RPMI7951 (cell line): ENCODE data around the gene CLPTM1L. TPM values are rescaled to one million over a fixed set of nuclear protein-coding genes. Genes with fewer than 3 reads are reported as not detected.
"Not testable (repeated sequence)": the region's sequence is repeated elsewhere in the genome, so short reads cannot be mapped to it uniquely, and the experiment has no call there.

Experiments used
- DNase-seq: peaks from one replicate; pipeline ENCODE4 v3.0.0-alpha.2; 2012; ENCODE audit warnings: low read depth
- total RNA-seq: library from RNA; depleted of rRNA; stranded (reverse); fragments of >200 nt; shearing (Covaris generic); gene quantifications from 2 replicates; pipeline ENCODE4 v1.2.3, GENCODE V29; 2014

The CLPTM1L gene
- total RNA-seq, 1 experiment from 2014 or later, result 141 TPM

DNA sequence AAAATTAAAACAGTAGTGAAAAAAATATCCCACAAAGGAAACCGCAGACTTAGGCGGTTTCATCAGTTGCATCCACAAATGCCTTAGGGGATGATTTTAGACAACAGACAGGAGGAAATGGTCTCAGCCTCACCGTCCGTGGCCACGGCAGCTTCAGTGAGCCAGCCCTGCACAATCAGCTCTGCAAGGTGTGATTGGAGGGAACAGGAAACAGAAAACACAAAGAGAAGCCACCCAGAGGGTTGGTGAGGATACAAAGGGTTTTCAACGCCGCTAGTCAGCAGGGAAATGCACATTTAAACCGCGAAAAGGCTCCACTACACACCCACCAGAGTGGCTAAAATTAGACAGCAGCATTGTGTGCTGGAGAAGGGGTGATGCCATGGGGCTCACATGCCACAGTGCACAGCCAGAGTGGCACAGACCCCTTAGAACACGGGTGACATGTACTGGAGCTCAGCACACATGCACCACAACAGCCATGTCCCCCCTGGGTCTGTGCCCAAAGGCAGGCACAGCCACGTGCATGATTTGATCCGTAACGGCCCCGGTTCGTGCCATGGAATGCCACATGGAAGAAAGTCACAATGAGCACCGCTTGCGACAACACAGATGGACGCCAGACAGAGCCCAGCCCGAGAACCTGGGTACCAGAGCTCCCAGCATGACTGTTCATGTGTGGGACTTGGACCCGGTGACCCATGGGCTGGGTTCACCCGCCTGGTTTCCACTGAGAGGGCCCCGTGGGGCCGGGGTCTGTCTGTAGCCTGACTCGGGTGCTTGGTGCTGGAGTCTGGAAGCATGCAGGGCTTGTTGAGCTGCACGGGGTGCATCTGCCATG lies 31.7 kb downstream of the CLPTM1L start:
- DNase-seq, result peak; percentile 67

- DNase-seq, result no peak
Measured at GRCh38 chr5:1312206-1312605, 32.7 kb downstream of the CLPTM1L start.

GRCh38 chr5:1311439-1312055 lies 33.4 kb downstream of the CLPTM1L start:
- DNase-seq, result no peak

GRCh38 chr5:1310118-1310517 lies 34.8 kb downstream of the CLPTM1L start:
- DNase-seq, result no peak

- DNase-seq, result no peak
Measured at GRCh38 chr5:1304033-1304432, 40.9 kb downstream of the CLPTM1L start.

GRCh38 chr5:1302258-1302657 lies 42.6 kb downstream of the CLPTM1L start:
- no peak for DNase-seq

- DNase-seq, result no peak
Measured at GRCh38 chr5:1300581-1301083, 44.3 kb downstream of the CLPTM1L start.

DNA sequence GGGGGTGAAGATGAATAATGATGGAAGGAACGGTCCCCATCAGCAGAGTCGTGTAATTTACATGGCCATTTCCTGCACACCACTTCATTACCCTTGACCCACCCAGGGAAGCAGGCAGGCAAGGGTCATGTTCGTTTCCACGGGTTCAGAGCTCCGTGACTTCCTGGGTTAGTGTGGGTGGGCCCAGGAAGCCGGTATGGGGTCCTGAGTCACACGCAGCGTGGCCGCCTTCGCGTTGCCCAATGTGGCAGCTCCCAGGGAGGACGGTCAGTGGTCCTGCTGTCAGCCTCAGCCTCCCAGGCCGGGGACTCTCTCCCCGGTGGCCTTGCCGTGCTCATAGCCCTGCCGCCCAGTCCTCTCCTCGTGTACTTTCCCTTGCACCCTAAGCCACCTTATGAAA lies 44.9 kb downstream of the CLPTM1L start:
- no peak for DNase-seq

DNA sequence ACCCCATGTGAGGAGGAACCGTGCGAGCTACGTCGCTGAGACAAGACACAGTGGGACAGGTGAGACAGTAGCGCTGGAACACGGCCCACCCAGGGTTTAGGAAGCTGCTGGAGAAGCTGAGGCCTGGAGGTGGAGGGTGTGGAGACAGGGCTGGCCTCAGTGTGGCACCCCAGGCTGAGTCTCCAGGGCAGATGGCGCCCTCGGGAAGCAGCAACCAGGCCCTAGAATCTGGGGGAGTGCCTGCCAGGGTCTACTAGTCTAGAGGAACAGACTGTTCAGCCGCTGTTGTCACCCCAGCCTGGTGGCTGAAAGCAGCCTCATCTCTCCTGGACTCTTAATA lies 45.4 kb downstream of the CLPTM1L start:
- no peak for DNase-seq

GRCh38 chr5:1298723-1299510 lies 46.0 kb downstream of the CLPTM1L start:
- DNase-seq, result no peak

DNA sequence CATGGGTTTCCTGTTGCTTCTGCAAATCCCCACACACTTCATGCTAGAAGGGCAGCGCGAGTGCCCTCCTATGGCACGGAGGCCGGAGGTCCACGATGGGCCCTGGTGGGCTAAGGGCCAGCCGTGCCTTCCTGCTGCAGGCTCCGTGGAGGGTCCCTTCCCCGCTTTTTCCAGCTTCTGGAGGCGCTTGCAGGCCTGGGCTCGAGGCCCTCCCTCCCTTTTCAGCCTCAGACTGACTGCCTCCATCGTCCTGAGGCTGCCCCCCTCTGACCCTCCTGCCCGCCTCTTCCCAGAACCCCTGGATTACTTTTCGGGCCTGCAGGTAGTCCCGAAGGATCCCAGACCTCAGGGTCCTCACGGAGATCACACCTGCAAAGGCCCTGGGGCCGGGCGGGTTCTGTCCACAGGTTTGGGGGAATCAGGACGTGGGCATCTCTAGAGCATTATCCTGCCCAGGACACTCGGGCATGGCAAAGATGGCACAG lies 46.8 kb downstream of the CLPTM1L start:
- no peak for DNase-seq

DNA sequence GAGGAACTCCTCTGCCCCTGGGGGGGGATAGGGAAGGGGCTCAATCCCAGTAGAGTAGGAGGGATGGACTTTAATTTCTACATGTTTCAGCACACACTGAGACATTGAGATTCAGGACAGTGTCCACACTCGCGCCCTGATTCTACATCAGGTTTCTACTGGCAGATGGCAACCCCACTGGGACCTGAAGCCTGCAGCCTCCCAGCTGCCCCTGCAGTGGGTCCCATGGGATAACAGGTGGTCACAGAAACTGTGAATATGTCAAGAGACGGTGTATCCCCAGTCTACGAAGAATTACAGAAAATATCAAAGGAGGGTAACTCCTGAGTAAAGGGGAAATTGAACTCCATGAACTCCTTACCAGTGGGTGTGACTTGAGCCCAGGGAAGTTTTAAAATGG lies 47.7 kb downstream of the CLPTM1L start:
- DNase-seq, result no peak

DNA sequence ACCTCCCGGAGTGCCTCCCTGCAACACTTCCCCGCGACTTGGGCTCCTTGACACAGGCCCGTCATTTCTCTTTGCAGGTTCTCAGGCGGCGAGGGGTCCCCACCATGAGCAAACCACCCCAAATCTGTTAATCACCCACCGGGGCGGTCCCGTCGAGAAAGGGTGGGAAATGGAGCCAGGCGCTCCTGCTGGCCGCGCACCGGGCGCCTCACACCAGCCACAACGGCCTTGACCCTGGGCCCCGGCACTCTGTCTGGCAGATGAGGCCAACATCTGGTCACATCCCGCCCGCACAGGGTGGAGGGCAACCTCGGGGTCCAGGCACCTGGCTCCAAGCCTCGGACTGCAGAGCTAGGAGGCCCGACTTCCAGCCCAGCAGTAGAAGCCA lies 49.3 kb downstream of the CLPTM1L start:
- no peak for DNase-seq

- DNase-seq, result no peak
Measured at GRCh38 chr5:1294835-1295649, 49.9 kb downstream of the CLPTM1L start, which contains the start of gene TERT. TERT (minus strand) TSS chr5:1295068; CDS start chr5:1294989, 79 bp downstream.

DNA sequence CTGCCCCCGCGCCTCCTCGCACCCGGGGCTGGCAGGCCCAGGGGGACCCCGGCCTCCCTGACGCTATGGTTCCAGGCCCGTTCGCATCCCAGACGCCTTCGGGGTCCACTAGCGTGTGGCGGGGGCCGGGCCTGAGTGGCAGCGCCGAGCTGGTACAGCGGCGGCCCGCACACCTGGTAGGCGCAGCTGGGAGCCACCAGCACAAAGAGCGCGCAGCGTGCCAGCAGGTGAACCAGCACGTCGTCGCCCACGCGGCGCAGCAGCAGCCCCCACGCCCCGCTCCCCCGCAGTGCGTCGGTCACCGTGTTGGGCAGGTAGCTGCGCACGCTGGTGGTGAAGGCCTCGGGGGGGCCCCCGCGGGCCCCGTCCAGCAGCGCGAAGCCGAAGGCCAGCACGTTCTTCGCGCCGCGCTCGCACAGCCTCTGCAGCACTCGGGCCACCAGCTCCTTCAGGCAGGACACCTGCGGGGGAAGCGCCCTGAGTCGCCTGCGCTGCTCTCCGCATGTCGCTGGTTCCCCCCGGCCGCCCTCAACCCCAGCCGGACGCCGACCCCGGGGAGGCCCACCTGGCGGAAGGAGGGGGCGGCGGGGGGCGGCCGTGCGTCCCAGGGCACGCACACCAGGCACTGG lies 50.6 kb downstream of the CLPTM1L start:
- no peak for DNase-seq

DNA sequence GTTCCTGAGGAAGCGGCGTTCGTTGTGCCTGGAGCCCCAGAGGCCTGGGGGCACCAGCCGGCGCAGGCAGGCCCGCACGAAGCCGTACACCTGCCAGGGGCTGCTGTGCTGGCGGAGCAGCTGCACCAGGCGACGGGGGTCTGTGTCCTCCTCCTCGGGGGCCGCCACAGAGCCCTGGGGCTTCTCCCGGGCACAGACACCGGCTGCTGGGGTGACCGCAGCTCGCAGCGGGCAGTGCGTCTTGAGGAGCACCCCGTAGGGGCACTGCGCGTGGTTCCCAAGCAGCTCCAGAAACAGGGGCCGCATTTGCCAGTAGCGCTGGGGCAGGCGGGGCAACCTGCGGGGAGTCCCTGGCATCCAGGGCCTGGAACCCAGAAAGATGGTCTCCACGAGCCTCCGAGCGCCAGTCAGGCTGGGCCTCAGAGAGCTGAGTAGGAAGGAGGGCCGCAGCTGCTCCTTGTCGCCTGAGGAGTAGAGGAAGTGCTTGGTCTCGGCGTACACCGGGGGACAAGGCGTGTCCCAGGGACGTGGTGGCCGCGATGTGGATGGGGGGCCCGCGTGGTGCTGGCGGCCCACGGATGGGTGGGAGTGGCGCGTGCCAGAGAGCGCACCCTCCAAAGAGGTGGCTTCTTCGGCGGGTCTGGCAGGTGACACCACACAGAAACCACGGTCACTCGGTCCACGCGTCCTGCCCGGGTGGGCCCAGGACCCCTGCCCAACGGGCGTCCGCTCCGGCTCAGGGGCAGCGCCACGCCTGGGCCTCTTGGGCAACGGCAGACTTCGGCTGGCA lies 51.3 kb downstream of the CLPTM1L start:
- no peak for DNase-seq

GRCh38 chr5:1292846-1293415 lies 52.0 kb downstream of the CLPTM1L start:
- DNase-seq, result no peak

- no peak for DNase-seq
Measured at GRCh38 chr5:1292139-1292538, 52.8 kb downstream of the CLPTM1L start.

DNA sequence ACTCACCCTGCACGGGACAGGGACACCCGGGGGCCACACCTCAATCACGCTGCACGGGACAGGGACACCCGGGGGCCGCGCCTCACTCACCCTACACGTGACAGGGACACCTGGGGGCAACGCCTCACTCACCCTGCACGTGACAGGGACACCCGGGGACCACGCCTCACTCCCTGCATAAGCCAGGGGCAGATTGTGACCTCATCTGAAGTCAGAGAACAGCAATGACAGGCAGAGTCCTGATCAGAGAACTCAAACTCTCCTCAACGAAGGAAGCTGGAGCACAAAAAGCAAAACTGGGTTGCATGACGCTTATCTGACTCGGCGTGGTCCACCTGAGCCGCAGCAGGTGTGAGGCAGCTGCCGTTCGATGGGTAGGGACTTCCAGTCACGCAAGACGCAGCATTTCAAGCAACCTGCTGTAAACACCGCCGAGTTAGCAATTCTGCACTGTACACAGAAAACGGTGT lies 53.3 kb downstream of the CLPTM1L start:
- no peak for DNase-seq

GRCh38 chr5:1290956-1291355 lies 53.9 kb downstream of the CLPTM1L start:
- DNase-seq, result not testable (repeated sequence)
